ENCODE measurements around the gene BICRA. TPM values are rescaled to one million over a fixed set of nuclear protein-coding genes. Genes with fewer than 3 reads are reported as not detected.
"Not testable (repeated sequence)": the region's sequence is repeated elsewhere in the genome, so short reads cannot be mapped to it uniquely, and the experiment has no call there.

The BICRA gene
- total RNA-seq, 1 donor from 2014 or later, result 15.9 TPM

DNA sequence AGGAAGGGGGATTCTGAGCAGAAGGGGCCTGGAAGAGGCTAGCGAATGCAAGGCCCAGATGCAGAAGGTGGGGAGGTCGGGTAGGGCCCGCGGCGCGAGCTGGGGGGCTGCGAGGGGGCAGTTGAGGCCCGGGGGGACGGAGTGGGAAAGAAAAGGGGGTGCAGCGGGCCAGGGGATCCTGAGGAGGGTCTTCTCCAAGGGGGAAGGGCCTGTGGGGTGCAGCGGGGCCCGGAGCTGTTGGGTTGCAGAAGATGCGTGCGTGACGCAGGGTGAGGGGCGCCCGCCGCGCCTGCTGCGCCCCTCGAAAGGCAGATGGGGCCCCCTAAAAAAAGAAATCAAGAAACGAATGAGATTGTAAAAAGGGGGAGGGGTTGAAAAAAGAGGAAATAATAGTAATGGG, 36.3 kb upstream of the BICRA start:
- no peaks in the 10 kb centered on the region for H3K27me3 ChIP-seq
- H3K4me1 ChIP-seq, result no peaks in the 10 kb centered on the region
- H3K27ac ChIP-seq, result no peak overlapping the region
- intact Hi-C loops (cut with DNase I), result no loop called here
- H3K9me3 ChIP-seq, result no peaks in the 10 kb centered on the region
- TF ChIP-seq, protein P1, sequence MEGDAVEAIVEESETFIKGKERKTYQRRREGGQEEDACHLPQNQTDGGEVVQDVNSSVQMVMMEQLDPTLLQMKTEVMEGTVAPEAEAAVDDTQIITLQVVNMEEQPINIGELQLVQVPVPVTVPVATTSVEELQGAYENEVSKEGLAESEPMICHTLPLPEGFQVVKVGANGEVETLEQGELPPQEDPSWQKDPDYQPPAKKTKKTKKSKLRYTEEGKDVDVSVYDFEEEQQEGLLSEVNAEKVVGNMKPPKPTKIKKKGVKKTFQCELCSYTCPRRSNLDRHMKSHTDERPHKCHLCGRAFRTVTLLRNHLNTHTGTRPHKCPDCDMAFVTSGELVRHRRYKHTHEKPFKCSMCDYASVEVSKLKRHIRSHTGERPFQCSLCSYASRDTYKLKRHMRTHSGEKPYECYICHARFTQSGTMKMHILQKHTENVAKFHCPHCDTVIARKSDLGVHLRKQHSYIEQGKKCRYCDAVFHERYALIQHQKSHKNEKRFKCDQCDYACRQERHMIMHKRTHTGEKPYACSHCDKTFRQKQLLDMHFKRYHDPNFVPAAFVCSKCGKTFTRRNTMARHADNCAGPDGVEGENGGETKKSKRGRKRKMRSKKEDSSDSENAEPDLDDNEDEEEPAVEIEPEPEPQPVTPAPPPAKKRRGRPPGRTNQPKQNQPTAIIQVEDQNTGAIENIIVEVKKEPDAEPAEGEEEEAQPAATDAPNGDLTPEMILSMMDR (IDR thresholded peaks at IDR 0.05), result no peak
- H3K4me3 ChIP-seq, result no peak overlapping the region
- ATAC-seq (no peak), DNase-seq (no peak)
- H3K36me3 ChIP-seq, result no peaks in the 10 kb centered on the region

DNA sequence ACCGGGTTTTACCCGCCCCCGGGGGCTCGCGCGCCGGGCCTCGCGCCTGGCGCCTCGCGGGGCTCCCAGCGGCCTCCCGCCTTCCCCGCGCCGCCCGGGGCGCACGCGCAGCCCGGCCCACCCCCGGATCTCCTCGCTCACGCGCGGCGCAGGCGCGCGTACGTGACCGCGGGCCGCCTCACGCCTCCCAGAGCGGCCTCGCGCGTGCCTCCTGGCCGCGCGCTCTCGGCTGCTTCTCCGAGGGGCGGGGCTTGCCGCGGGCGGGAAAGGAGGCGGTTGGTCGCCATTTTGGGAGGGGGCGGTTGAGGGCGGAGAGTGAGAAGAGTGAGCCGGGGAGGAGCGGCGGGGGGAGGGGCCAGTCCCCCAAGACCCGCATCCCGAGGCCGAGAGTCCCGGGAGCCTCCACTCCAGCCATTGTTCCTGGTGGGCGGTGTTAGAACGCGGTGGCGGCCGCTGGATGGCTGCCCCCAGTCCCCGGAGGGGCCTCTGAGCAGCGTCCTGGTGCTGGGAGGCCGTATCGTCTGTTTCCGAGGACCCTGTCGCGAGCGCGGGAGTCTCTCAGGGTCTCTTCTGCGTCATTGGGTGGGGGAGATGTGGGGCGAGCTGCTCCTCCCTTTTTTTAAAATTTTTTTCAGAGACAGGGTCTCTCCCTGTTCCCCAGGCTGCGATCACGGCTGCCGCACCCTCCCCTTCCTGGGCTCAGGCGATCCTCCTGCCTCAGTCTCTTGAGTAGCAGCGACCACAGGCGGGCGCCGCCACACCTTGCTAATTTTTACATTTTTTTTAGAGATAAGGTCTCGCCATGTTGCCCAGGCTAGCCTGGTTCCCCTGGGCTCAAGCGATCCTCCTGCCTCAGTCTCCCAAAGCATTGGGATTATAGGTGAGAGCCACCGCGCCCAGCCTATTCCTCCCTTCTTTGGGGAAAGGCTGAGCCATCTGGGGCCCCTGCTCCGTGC, 35.6 kb upstream of the BICRA start, which contains the start of gene ZNF541:
Gene ZNF541 (minus strand): TSS at position 78 of the 956 bp plus-strand sequence. CDS start 17,292 bp downstream, outside the sequence.
- ATAC-seq (peak; percentile 91), DNase-seq (peak; percentile 83)
- TF ChIP-seq, protein P1 (IDR thresholded peaks at IDR 0.05), result no peak
- no peaks in the 10 kb centered on the region for H3K27me3 ChIP-seq
- no peak within 1 kb of the TSS for H3K27ac ChIP-seq
- intact Hi-C loops (cut with DNase I), result no loop called here
- no peaks in the 10 kb centered on the region for H3K9me3 ChIP-seq
- no peaks in the 10 kb centered on the region for H3K36me3 ChIP-seq
- peak within 1 kb of the TSS; percentile 45 for H3K4me3 ChIP-seq
- no peaks in the 10 kb centered on the region for H3K4me1 ChIP-seq

DNA sequence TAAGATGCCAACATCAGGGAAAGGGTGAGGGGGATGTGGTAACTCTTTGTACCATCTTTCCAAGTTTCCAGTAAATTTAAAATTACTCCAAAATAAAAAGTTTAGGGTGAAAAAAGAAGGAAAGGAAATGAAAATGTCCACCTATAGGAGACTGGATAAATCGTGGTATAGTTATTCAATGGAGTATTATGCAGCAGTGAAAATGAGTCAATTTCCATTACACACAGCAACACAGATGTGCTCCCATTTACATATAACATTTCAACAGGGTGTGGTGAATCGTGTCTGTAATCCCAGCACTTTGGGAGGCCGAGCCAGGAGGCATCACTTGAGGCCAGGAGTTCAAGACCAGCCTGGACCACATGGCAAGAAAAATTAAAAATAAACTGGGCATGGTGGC, 28.5 kb upstream of the BICRA start:
- H3K27ac ChIP-seq, result no peak overlapping the region
- DNase-seq (no peak), ATAC-seq (no peak)
- no peak overlapping the region for H3K4me3 ChIP-seq
- H3K9me3 ChIP-seq, result no peaks in the 10 kb centered on the region
- TF ChIP-seq, protein P1 (IDR thresholded peaks at IDR 0.05), result no peak
- no peaks in the 10 kb centered on the region for H3K27me3 ChIP-seq
- H3K4me1 ChIP-seq, result peaks cover 6% of the 10 kb centered on the region
- no peaks in the 10 kb centered on the region for H3K36me3 ChIP-seq
- intact Hi-C loops (cut with DNase I), result no loop called here

DNA sequence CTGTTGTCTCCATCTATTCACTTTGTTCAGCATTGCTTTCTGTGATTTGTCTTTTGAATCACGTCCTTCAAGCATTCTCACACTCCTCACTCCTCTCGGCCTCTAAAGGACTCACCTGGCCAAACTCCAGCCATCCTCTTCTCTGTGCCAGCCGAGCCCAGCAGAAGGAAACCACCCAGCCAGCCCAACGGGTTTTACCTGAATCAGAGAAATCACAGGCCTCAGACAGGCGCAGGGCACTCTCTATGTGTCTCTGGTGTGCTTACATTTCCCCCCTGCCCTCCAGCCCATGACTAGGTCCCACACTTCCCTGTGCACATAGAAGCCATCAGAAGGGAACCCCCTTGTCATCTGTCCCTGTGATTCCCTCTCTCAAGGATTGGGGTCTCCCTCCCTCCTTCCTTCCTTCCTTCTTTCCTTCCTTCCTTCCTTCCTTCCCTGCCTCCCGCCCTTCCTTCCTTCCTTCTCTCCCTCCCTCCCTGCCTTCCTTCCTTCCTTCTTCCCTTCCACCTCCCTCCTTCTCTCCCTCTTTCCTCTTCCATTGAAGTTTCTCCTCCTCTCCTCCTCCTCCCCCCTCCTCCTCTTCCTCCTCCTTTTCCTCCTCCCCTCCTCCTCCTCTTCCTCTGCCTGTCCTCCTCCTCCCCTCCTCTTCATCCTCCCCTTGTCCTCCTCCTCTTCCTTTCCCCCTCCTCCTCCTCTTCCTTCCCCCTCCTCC, 27.2 kb upstream of the BICRA start:
- TF ChIP-seq, protein P1 (IDR thresholded peaks at IDR 0.05), result no peak
- no peaks in the 10 kb centered on the region for H3K9me3 ChIP-seq
- H3K27ac ChIP-seq, result no peak overlapping the region
- no peaks in the 10 kb centered on the region for H3K27me3 ChIP-seq
- H3K4me3 ChIP-seq, result no peak overlapping the region
- ATAC-seq (peak; percentile 88), DNase-seq (peak; percentile 79)
- H3K4me1 ChIP-seq, result peaks cover 6% of the 10 kb centered on the region
- H3K36me3 ChIP-seq, result no peaks in the 10 kb centered on the region
- intact Hi-C loops (cut with DNase I), result no loop called here

DNA sequence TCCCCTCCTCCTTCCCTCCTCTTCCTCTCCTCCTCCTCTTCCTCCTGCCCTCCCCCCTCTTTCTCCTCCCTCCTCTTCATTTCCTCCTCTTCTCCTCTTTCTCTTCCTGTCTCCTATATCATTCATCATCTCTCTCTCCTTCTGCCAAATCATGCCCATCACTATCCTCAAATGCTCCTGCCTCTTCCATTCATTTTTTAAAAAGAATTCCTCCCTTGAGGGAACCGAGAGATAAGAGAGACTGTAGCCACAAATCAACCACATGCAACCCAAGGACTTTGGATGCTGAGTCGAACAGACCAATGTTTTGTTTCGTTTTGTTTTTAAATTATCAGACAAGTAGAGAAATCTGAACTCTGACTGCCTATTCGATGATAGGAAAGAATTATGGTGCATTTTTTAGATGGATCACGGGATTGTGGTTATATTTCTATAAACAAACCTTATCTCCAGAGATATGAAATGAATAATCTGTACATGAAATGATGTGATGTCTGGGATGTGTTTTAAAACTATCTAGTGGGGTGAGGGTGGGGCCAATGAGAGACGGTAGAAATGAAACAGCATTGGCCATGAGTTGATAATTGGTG, 26.5 kb upstream of the BICRA start:
- Histone ChIP-seq H3K27me3 (no peaks in the 10 kb centered on the region), H3K9me3 (no peaks in the 10 kb centered on the region), H3K27ac (no peak overlapping the region), H3K4me1 (peaks cover 6% of the 10 kb centered on the region), H3K36me3 (no peaks in the 10 kb centered on the region), H3K4me3 (no peak overlapping the region)
- TF ChIP-seq, protein P1 (IDR thresholded peaks at IDR 0.05), result no peak
- ATAC-seq (no peak), DNase-seq (no peak)
- intact Hi-C loops (cut with DNase I), result no loop called here

DNA sequence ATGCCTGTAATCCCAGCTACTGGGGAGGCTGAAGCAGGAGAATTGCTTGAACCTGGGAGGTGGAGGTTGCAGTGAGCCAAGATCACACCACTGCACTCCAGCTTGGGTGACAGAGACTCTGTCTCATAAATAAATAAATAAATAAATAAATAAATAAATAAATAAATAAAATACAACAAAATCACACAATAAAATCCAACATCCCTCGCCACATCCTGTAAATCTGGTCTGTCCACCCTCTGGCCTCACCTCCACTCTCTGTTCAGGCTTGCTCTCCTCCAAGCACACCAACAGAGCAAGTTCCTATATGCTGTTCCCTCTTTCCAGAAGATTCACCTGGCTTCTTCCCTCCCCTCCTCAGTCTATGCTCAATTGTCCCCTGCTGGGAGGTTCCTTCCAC, 25.8 kb upstream of the BICRA start:
- H3K4me1 ChIP-seq; H3K9me3 ChIP-seq; intact Hi-C loops (cut with DNase I); DNase-seq; H3K27me3 ChIP-seq; H3K27ac ChIP-seq; ATAC-seq; H3K4me3 ChIP-seq; H3K36me3 ChIP-seq: not testable (repeated sequence)
